Stimulated activated naive CD8-positive, alpha-beta T cell treated with anti-CD3 and anti-CD28 coated beads, Interleukin-15, Interleukin-2, amounts not matched to agents 100 U/mL and 50 U/mL, for 24 hours (primary cell): ENCODE measurements around the gene PCDH7.
A peak's percentile ranks its signal among the peaks of the same experiment; 100 is the strongest.

ENCODE experiments used
- ATAC-seq: fragments of 150-1000 bp; cut with Tn5 transposase; one replicate; pipeline ENCODE4 v1.10.0; 2021
- DNase-seq: peaks from one replicate; pipeline ENCODE4 v3.0.0; 2021

Gene PCDH7

GRCh38 chr4:30720021-30720660 lies at the start of gene PCDH7:
Gene PCDH7, plus strand, starts transcription at chr4:30720369. Its CDS starts 1,054 bp downstream, at chr4:30721423.
- DNase-seq: peak; percentile 19
- ATAC-seq: peak; percentile 44

- no peak for DNase-seq
- no peak for ATAC-seq
Observed at GRCh38 chr4:30671926-30672448, 48.2 kb upstream of the PCDH7 start.

GRCh38 chr4:30696191-30696590 lies 24.0 kb upstream of the PCDH7 start:
- DNase-seq (no peak), ATAC-seq (no peak)

- DNase-seq: no peak
- ATAC-seq: no peak
Observed at GRCh38 chr4:30714408-30715031, 5.6 kb upstream of the PCDH7 start.

GRCh38 chr4:30716158-30716557 lies 4.0 kb upstream of the PCDH7 start:
- DNase-seq: no peak

GRCh38 chr4:30716681-30717207 lies 3.4 kb upstream of the PCDH7 start:
- ATAC-seq (no peak), DNase-seq (no peak)

More at GRCh38 chr4:30716158-30716557, 4.0 kb upstream of the PCDH7 start:
- no peak for ATAC-seq

- ATAC-seq: peak; percentile 50
Observed at GRCh38 chr4:30717208-30718020, 2.8 kb upstream of the PCDH7 start.

GRCh38 chr4:30718021-30718542 lies 2.1 kb upstream of the PCDH7 start:
- peak; percentile 6 for DNase-seq
- no peak for ATAC-seq

More at GRCh38 chr4:30717208-30718020, 2.8 kb upstream of the PCDH7 start:
- peak; percentile 13 for DNase-seq

- no peak for ATAC-seq
- DNase-seq: no peak
Observed at GRCh38 chr4:30718641-30719453, 1.3 kb upstream of the PCDH7 start.

- no peak for DNase-seq
- no peak for ATAC-seq
Observed at GRCh38 chr4:30719454-30720020, 632 bp upstream of the PCDH7 start.

- ATAC-seq (no peak), DNase-seq (peak; percentile 7)
Observed at GRCh38 chr4:30720661-30721184, 554 bp downstream of the PCDH7 start.

- no peak for ATAC-seq
Observed at GRCh38 chr4:30721185-30722091, 1.3 kb downstream of the PCDH7 start.

GRCh38 chr4:30722092-30722358 lies 1.9 kb downstream of the PCDH7 start:
- ATAC-seq (no peak), DNase-seq (no peak)

More at GRCh38 chr4:30721185-30722091, 1.3 kb downstream of the PCDH7 start:
- peak; percentile 22 for DNase-seq

GRCh38 chr4:30722359-30723200 lies 2.4 kb downstream of the PCDH7 start:
- no peak for ATAC-seq

GRCh38 chr4:30723201-30723955 lies 3.2 kb downstream of the PCDH7 start:
- no peak for ATAC-seq
- DNase-seq: no peak

More at GRCh38 chr4:30722359-30723200, 2.4 kb downstream of the PCDH7 start:
- DNase-seq: no peak

- no peak for ATAC-seq
Observed at GRCh38 chr4:30724247-30724646, 4.1 kb downstream of the PCDH7 start.

GRCh38 chr4:30725562-30725961 lies 5.4 kb downstream of the PCDH7 start:
- DNase-seq (no peak), ATAC-seq (no peak)

More at GRCh38 chr4:30724247-30724646, 4.1 kb downstream of the PCDH7 start:
- DNase-seq: no peak

- ATAC-seq (no peak), DNase-seq (no peak)
Observed at GRCh38 chr4:30726090-30726675, 6.0 kb downstream of the PCDH7 start.
